Astrocyte of the spinal cord (primary cell): ENCODE data around the gene CD84.
"Not testable (repeated sequence)": the region's sequence is repeated elsewhere in the genome, so short reads cannot be mapped to it uniquely, and the experiment has no call there.

Experiments used
- DNase-seq: peaks from one replicate; pipeline ENCODE4 v3.0.0; 2011; ENCODE audit warnings: low read depth, low spot score
- H3K4me3 ChIP-seq: 2 replicates; pipeline ENCODE4 v1.5.1; 2011; ENCODE audit warnings: low read depth, mild to moderate bottlenecking, low read length, moderate library complexity
- in situ Hi-C: cut with HindIII; loops from 2 replicates; pipeline ENCODE4 v1.10.0; 2017; ENCODE audit warnings: low sequenced_read_pairs
- TF ChIP-seq, protein P1 (sequence below): IDR thresholded peaks from 2 replicates; pipeline ENCODE4 v1.5.1; 2012; ENCODE audit warnings: low read depth, mild to moderate bottlenecking, low read length, inconsistent platforms

Gene CD84

DNA sequence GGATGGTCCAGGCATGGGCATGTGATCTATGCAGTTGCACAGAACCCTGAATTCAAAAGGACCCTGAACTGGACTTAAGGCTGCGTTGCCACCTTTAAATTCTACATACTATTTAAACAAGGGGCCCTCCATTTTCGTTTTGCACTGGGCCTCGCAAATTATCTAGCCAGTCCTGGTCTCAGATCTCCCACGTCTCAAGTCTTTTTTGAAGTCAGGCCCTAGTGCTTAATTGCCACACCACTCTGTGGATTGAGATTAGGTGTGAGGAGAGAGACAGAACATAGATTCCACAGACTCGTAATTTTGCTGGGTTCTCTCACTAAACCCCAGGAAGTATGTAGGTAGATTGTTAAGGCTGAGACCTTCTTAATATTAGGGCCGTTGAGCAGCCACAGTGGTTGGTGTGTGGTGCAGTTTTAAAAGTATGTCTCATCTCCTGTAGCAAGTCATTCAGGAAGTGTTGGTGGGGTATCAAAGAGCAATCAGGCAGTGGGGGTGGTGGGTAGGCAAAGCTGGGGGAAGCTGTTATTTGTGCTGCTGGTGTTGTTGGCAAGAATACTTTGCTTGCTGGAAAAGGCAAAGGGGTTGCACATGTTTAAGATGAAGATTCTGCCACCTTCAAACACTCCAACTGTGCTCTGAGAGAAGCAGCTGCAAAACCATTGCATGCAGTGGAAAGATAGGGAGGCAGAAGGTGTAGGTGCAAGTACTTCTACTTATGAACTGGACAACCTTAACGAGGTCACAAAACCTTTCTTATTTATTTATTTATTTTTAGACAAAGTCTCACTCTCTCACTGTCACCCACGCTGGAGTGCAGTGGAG is 11.2 kb downstream of the CD84 start:
- in situ Hi-C loops: no loop called here
- DNase-seq: no peak
- no peak overlapping the region for H3K4me3 ChIP-seq
- TF ChIP-seq, protein P1, sequence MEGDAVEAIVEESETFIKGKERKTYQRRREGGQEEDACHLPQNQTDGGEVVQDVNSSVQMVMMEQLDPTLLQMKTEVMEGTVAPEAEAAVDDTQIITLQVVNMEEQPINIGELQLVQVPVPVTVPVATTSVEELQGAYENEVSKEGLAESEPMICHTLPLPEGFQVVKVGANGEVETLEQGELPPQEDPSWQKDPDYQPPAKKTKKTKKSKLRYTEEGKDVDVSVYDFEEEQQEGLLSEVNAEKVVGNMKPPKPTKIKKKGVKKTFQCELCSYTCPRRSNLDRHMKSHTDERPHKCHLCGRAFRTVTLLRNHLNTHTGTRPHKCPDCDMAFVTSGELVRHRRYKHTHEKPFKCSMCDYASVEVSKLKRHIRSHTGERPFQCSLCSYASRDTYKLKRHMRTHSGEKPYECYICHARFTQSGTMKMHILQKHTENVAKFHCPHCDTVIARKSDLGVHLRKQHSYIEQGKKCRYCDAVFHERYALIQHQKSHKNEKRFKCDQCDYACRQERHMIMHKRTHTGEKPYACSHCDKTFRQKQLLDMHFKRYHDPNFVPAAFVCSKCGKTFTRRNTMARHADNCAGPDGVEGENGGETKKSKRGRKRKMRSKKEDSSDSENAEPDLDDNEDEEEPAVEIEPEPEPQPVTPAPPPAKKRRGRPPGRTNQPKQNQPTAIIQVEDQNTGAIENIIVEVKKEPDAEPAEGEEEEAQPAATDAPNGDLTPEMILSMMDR: no peak

DNA sequence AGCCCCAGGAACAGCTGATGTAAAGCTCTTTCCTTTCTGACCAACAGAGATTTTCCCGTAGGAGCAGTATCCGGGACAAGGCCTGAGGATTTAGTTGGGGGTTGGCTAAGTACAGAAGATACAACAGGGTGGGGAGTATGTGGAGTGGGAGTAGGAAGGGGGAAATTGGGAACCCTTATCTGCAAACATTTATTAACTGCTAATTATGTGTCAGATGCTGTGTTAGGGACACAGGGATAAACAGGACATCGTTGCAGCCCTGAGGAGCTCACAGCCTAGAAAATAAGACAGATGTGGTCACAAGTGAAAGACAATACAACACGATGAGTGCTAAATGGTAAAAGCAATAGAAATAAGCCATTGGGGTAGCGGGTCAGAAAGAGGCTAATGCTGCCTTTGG is 12.0 kb downstream of the CD84 start:
- TF ChIP-seq, protein P1: no peak

DNA sequence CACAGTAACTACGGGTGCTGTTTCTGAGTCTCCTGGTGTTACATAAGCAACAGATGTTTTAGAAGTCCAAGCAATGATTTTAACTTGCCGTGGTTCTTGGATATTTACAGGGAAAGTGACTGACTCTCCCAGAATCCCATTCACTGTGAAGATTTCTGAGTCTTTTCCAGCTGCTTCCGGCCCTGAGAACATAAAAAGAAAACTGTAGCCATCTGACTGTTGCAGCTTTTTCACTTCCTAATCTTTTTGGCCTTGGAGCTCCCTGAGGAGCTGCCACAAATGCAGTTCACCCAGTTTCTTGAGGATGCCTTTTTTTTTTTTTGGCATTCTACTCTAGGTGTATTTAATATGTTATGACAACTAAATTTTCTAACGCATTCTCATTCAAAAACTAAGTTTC is 13.7 kb downstream of the CD84 start:
- TF ChIP-seq, protein P1: no peak
- H3K4me3 ChIP-seq: no peak overlapping the region
- in situ Hi-C loops: no loop called here
- no peak for DNase-seq

More for the DNA sequence above, 12.0 kb downstream of the CD84 start:
- no peak overlapping the region for H3K4me3 ChIP-seq
- no peak for DNase-seq
- in situ Hi-C loops: no loop called here

DNA sequence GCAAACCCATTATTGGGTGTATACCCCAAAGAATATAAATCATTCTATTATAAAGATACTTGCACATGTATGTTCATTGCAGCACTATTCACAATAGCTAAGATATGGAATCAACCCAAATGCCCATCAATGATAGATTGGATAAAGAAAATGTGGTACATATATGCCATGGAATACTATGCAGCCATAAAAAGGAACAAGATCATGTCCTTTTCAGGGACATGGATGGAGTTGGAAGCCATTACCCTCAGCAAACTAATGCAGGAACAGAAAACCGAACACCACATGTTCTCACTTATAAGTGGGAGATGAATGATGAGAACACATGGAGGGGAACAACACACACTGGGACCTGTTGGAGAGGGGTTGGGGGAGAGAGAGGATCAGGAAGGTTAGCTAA is 16.1 kb downstream of the CD84 start:
- H3K4me3 ChIP-seq, in situ Hi-C loops, DNase-seq: not testable (repeated sequence)

DNA sequence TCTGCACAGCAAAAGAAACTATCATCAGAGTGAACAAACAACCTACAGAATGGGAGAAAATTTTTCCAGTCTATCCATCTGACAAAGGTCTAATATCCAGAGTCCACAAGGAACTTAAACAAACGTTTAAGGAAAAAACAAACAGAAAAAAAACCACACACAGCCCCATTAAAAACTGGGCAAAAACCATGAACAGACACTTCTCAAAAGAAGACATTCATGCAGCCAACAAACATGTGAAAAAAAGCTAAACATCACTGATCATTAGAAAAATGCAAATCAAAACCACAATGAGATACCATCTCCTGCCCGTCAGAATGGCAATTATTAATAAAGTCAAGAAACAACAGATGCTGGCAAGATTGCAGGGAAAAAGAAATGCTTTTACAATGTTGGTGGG is 16.6 kb downstream of the CD84 start:
- H3K4me3 ChIP-seq, DNase-seq, in situ Hi-C loops: not testable (repeated sequence)

DNA sequence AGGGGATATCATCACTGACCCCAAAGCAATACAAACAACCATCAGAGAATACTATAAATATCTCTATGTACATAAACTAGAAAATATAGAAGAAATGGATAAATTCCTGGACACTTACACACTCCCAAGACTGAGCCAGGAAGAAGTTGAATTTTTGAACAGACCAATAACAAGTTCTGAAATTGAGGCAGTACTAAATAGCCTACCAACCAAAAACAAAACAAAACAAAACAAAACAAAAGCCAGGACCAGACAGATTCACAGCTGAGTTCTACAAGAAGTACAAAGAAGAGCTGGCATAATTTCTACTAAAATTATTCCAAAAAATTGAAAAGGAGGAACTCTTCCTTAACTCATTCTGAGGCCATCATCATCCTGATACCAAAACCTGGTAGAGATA is 18.5 kb downstream of the CD84 start:
- no peak overlapping the region for H3K4me3 ChIP-seq
- no peak for DNase-seq
- in situ Hi-C loops: no loop called here
- TF ChIP-seq, protein P1: no peak

DNA sequence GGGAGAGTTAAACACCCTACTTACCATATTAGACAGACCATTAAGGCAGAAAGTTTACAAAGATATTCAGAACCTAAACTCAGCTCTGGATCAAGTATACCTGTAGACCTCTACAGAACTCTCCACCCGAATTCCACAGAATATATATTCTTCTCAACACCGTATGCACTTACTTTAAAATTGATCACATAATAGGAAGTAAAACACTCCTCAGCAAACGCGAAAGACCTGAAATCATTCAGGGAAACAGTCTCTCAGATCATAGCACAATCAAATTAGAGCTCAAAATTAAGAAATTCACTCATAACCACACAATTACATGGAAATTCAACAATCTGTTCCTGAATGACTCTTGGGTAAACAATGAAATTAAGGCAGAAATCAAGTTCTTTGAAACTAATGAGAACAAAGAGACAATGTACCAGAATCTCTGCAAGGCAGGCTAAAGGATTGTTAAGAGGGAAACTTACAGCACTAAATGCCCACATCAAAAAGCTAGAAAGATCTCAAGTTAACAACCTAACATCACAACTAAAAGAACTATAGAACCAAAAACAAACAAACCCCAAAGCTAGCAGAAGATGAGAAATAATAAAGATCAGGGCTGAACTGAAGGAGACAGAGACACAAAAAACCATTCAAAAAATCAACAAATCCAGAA is 19.1 kb downstream of the CD84 start:
- in situ Hi-C loops: no loop called here
- DNase-seq: no peak
- H3K4me3 ChIP-seq: no peak overlapping the region
- TF ChIP-seq, protein P1: no peak

DNA sequence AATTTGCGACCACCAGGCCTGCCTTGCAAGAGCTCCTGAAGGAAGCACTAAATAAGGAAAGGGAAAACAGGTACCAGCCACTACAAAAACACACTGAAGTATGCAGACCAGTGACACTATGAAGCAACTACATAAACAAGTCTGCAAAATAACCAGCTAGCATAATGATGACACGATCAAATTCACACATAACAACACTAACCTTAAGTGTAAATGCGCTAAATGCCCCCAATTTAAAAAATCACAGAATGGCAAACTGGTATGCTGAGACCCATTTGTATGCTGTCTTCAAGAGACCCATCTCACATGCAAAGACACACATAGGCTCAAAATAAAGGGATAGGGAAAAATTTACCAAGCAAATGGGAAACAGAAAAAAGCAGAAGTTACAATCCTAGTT is 19.9 kb downstream of the CD84 start:
- in situ Hi-C loops: not testable (repeated sequence)

More for the DNA sequence above, 19.9 kb downstream of the CD84 start:
- DNase-seq, H3K4me3 ChIP-seq: not testable (repeated sequence)
